H54 (cell line): ENCODE measurements around the gene CRYBB1.

Experiments used
- DNase-seq: peaks from one replicate; pipeline ENCODE4 v3.0.0; 2011; ENCODE audit warnings: low spot score, mixed read lengths; ENCODE audit not compliant: insufficient read length
- FAIRE-seq: peaks from 3 replicates; lab custom pipeline; 2011; peaks lifted over from hg19 to GRCh38; lab: Jason Lieb, UNC
- POLR2A ChIP-seq: IDR thresholded peaks from 2 replicates; pipeline ENCODE4 v1.6.1; 2011; ENCODE audit warnings: low read depth, mild to moderate bottlenecking, low read length

The CRYBB1 gene

DNA sequence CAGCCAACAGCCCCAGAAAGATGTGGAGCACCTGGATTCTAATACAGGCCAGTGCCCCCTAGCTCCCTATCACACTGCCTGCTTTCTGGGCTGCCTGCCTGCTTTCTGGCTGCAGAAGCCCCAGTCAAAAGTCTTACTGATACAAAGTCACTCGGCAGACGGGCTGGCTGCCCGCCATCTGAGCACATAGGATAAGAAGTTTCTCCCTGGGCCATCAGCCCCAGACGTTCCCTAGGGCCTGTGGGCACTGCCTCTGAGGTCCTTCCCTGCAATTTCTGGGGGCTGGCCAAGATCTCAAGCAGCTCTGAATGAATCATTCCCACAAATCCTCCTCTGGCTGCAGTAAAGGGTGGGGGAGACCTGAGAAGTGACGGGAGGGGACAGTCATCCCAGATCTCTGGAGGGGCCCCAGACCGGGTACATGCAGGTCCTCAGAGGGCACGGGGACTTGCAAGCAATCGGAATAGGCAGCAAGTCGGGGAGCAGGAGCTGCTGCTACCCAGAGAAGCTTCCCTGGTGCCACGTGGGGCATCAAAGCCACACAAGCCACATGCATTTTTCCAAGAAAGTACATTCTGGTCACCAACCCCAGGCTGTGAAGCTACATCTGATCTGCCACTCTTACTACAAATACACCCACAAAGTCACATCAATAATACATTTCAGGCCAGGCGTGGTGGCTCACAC, 32.6 kb downstream of the CRYBB1 start:
- no peak for TF ChIP-seq POLR2A
- DNase-seq: peak; percentile 62
- FAIRE-seq: peak; percentile 73

DNA sequence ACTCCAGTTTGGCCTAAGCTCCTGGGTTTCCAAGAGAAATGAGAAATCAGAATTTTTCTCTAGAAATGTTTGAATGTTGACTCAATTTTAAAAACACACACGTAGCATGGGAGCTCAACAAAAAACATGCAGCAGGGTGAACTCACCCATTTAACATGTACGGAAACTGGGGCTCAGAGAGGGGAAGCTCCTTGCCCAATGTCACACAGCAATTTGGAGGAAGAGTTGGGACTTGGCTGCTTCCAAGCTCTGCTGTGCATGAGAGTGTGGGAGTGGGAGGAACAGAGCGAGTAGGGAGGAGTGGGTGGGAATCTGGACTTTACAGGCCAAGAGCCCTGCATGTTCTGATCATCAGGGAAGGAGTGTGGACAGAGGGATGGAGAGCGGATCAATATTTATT, 33.8 kb downstream of the CRYBB1 start:
- no peak for TF ChIP-seq POLR2A
- FAIRE-seq: no peak

DNA sequence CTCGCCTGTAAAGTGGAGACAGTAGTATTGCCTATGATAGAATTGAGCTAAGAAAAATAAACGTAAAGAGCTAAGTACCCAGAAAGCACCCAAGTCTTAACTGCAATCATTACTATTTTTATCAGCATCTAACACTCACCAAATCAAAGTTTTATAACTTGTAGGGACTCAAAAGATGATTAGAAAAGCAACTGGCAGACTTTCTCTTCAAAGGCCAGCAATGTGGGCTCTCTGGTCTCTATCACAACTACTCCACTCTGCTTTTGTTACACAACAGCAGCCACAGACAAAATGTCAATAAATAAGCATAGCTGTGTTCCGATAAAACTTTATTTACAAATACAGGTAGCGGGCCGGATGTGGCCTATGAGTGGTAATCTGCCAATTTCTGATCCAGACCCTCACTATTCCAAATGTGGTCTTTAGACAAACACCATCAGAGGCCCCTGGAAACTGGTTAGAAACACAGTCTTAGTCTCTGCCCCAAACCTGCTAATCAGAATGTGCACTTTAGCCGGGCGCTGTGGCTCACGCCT, 36.1 kb downstream of the CRYBB1 start:
- DNase-seq: no peak
- TF ChIP-seq POLR2A: no peak
- no peak for FAIRE-seq

More for the DNA sequence above, 33.8 kb downstream of the CRYBB1 start:
- DNase-seq: no peak

DNA sequence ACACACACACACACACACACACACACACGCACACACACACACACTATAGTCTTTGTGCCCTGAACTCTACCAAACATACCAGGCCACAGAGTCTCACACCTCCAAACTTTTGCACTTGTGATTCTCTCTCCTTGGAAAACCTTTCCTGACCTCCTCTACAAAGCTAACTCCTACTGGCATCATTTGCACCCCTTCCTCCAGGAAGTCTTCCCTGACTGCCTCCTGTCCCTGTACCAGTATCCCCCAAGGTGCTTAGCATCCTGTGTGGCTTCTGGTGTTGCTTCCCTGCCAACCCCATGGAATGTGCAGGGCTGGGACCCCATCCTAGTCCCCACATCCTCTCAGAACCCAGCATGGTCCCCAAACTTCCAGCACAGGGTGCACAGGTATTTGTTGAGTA, 36.8 kb downstream of the CRYBB1 start:
- FAIRE-seq: no peak
- DNase-seq: no peak
- TF ChIP-seq POLR2A: no peak

DNA sequence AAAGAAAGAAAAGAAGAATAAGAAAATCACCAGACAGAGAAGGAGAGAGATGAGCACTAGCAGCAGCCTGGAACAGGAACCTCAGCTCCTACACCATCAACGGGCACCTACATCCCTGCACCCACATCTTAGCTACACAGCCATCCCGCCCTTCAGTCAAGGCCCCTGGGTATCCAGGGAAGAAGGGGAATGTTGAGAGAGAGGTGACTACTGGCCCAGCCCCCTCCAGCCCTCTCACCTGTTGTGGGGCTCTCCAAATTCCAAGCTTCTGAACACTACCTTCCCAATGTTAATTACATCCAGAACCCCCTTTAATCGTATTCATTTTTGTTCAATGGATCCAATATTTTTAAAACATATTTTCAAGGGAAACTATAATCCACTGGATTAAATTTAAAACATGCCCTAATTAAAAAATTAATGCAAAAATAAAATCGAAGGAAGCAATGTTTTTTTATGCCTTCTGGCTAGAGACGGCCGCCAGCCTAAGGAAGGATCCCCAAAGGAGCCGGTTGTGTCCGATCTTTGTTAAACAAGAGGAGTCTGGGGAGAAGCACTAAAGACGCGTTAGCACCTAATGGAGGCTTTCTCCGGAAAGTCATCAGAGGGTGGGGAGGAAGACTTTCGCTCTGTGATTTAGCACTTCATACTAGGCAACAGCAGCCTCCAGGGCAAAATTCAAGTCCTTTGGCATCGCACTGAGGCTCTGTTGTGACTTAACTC, 37.4 kb downstream of the CRYBB1 start:
- no peak for FAIRE-seq
- no peak for TF ChIP-seq POLR2A
- no peak for DNase-seq

- no peak for TF ChIP-seq POLR2A
- FAIRE-seq (no peak), DNase-seq (no peak)
Observed at GRCh38 chr22:26579331-26579886, 38.4 kb downstream of the CRYBB1 start.

- FAIRE-seq (no peak), DNase-seq (no peak)
- TF ChIP-seq POLR2A: no peak
Observed at GRCh38 chr22:26577081-26577480, 40.7 kb downstream of the CRYBB1 start.

DNA sequence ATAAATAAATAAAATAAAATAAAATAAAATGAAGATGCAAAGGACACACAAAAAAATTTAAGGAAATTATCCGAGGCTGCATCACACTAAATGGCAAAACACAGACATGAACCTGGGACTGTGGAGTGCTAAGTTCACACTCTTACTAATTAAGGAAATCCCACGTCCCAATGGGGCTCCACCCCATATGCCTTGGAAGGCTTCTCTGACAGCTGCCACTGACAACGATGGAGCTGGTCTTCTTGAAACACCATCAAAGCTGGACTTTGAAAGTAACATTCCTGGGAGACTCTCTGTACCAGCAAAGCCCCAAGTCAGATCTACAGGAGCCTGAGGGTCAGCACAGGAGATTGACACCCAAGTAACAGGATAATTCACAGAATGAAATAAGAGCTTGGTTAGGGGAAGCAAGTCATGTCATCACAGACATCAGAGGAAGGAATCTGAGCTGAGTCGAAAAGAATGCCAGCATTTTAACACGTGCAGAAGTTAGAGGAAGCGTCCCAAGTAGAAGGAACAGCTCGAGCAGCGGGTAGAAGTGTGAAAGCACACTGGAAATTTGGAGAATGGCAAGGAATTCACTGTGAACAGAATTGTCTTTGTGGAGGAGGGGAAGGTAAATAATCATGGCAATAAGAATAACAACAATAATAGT, 41.7 kb downstream of the CRYBB1 start:
- no peak for TF ChIP-seq POLR2A
- DNase-seq (no peak), FAIRE-seq (no peak)

GRCh38 chr22:26574001-26574723, 43.7 kb downstream of the CRYBB1 start:
- no peak for TF ChIP-seq POLR2A
- no peak for DNase-seq
- FAIRE-seq: no peak

DNA sequence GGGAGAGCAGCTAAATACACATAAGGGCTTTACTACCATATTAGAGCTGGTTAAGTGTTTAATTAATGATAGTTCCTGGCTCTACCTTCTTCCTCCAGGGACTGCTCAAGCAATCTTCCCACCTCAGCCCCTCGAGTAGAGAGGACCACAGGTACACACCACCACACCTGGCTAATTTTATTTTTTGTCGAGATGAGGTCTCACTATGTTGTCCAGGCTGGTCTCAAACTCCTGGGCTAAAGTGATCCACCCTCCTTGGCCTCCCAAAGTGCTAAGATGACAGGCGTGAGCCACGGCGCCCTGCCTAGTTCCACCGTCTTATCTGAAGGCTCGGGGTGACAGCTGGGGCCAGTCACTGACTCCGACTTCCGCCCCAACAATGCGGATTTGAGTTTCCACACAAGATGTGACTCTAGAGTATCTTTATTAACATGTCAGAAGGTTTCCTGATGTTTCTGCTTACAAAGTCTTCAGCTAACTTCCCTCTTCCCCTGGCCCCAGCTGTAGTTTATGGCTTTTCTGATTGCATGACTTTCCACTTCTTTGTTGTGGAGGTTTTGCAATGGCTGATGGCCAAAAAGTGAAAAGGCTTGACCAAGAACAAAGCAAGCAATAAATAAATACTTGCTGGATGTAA, 44.7 kb downstream of the CRYBB1 start:
- DNase-seq: no peak
- TF ChIP-seq POLR2A: no peak
- no peak for FAIRE-seq

DNA sequence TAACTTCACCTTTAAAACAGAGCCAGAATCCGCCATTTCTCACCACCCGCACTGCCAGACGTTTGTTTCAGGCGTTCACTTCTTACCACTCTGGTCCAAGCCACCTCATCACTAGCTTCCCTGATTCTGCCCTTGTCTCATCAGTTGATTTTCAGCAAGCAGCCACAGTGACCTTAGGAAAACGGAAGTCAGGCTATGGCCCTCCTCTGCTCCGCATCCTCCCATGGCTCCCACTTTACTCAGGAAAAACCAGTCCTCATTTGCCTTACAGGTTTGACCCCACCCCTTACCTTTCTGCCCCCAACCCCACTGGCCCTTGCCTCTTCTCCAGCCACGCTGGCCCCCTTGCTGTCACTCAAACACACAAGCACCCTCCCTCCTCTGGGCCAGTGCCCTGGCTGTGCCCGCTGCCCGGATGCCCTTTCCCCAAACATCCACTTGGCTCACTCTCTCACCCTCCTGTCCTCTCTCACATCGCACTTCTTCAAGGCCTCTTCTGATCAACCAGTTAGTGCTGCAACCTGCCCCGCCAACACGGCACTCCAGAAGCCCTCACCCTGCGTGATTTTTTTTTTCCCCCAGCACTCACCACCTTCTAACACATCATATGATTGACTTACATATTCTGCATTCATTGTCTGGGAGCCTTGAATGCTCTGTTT, 46.8 kb downstream of the CRYBB1 start:
- no peak for FAIRE-seq

GRCh38 chr22:26570115-26570514, 47.7 kb downstream of the CRYBB1 start:
- FAIRE-seq: no peak
- DNase-seq: no peak
- no peak for TF ChIP-seq POLR2A

More for the DNA sequence above, 46.8 kb downstream of the CRYBB1 start:
- no peak for TF ChIP-seq POLR2A
- DNase-seq: no peak
